A549 (cell line): ENCODE data around the gene SFT2D1. TPM values are rescaled to one million over a fixed set of nuclear protein-coding genes. Genes with fewer than 3 reads are reported as not detected.

ENCODE experiments used
- ATAC-seq, 2 experiments: fragments of 200-7000 bp in 1 of 2; fragments of >200 bp in 1 of 2; cut with Nextera tagmentation in 1 of 2; cut with Tn5 transposase in 1 of 2; 3 replicates each; pipeline versions ENCODE4 v1.8.0 to v1.9.1; 2018 to 2020; ENCODE audit warnings: mild to moderate bottlenecking in 1 of 2, moderate library complexity in 1 of 2
- CTCF ChIA-PET: fragments of 300-600 bp; sonication (Branson Sonifier 250); formaldehyde crosslinking; extraction: SDS; loops from one replicate; lab custom pipeline; 2021; ENCODE audit warnings: antibody characterized with exemption, inconsistent platforms; lab: Yijun Ruan, JAX
- POLR2A ChIA-PET: fragments of 350-600 bp; formaldehyde crosslinking; extraction: SDS; loops from one replicate; lab custom pipeline; 2021; ENCODE audit warnings: antibody characterized with exemption, inconsistent platforms; lab: Yijun Ruan, JAX
- DNase-seq, 2 experiments: peaks; one replicate each; pipeline versions ENCODE4 v3.0.0 to v3.0.0-alpha.2; 2011 to 2016; ENCODE audit warnings: low read depth in 1 of 2, low spot score in 1 of 2
- FAIRE-seq: peaks from 2 replicates; lab custom pipeline; 2011; peaks lifted over from hg19 to GRCh38; lab: Jason Lieb, UNC
- H3K27ac ChIP-seq, 2 experiments: fragments of >200 bp; sonication (Bioruptor Twin); formaldehyde crosslinking; 3 replicates each; pipeline ENCODE4 v1.5.1; 2016 to 2017
- H3K4me1 ChIP-seq: fragments of >200 bp; sonication (Bioruptor Twin); formaldehyde crosslinking; 3 replicates; pipeline ENCODE4 v1.6.1; 2016
- H3K4me2 ChIP-seq: fragments of >200 bp; sonication (Bioruptor Twin); formaldehyde crosslinking; 3 replicates; pipeline ENCODE4 v1.6.1; 2016
- H3K4me3 ChIP-seq: fragments of >200 bp; sonication (Bioruptor Twin); formaldehyde crosslinking; 3 replicates; pipeline ENCODE4 v1.5.1; 2016
- H3K9me3 ChIP-seq: fragments of >200 bp; sonication (Bioruptor Twin); formaldehyde crosslinking; 3 replicates; pipeline ENCODE4 v1.6.1; 2016
- CEBPB ChIP-seq, 2 experiments: fragments of >200 bp in 1 of 2; sonication (Bioruptor Twin) in 1 of 2; formaldehyde crosslinking in 1 of 2; IDR thresholded peaks; 2 replicates each; pipeline ENCODE4 v1.6.1; 2012 to 2016
- EHF ChIP-seq: fragments of 250-450 bp; sonication (Bioruptor Pico); IDR thresholded peaks from 2 replicates; pipeline ENCODE4 v1.5.0; 2020; ENCODE audit warnings: mild to moderate bottlenecking
- GATA3 ChIP-seq: IDR thresholded peaks from 2 replicates; pipeline ENCODE4 v1.6.1; 2012; ENCODE audit warnings: borderline replicate concordance
- HOXB13 ChIP-seq: fragments of 250-450 bp; sonication (Bioruptor Pico); IDR thresholded peaks from 2 replicates; pipeline ENCODE4 v1.5.0; 2020; ENCODE audit warnings: low read depth, mild to moderate bottlenecking, moderate library complexity
- JUN ChIP-seq, 2 experiments: fragments of >200 bp; sonication (Bioruptor Twin); formaldehyde crosslinking; IDR thresholded peaks; 2 replicates in 1 of 2; 3 replicates in 1 of 2; pipeline ENCODE4 v1.6.1; 2016 to 2017
- KDM1A ChIP-seq: fragments of 200-600 bp; sonication (generic); IDR thresholded peaks from 2 replicates; pipeline ENCODE4 v1.6.1; 2016; ENCODE audit warnings: low read depth, mild to moderate bottlenecking
- MAZ ChIP-seq: fragments of 150-350 bp; IDR thresholded peaks from 2 replicates; pipeline ENCODE4 v1.6.1; 2014; ENCODE audit warnings: antibody characterized with exemption, low read depth, low read length, borderline replicate concordance
- MYC ChIP-seq: IDR thresholded peaks from 2 replicates; pipeline ENCODE4 v1.6.1; 2012; ENCODE audit warnings: mild to moderate bottlenecking, inconsistent platforms, low read length, improper control_type of control experiment, borderline replicate concordance
- POLR2A ChIP-seq: IDR thresholded peaks from 2 replicates; pipeline ENCODE4 v1.6.1; 2012; ENCODE audit warnings: mild to moderate bottlenecking, low read length
- RCOR1 ChIP-seq: fragments of 150-350 bp; IDR thresholded peaks from 2 replicates; pipeline ENCODE4 v1.6.1; 2014; ENCODE audit warnings: antibody characterized with exemption, low read length, low read depth
- RFX5 ChIP-seq: fragments of 450-650 bp; IDR thresholded peaks from 2 replicates; pipeline ENCODE4 v1.7.1; 2014; ENCODE audit warnings: antibody characterized with exemption, mild to moderate bottlenecking, moderate library complexity
- TFCP2L1 ChIP-seq: fragments of 250-450 bp; sonication (Bioruptor Pico); IDR thresholded peaks from 2 replicates; pipeline ENCODE4 v1.5.0; 2021; ENCODE audit warnings: mild to moderate bottlenecking
- TP53 ChIP-seq: fragments of 250-450 bp; sonication (Bioruptor Pico); IDR thresholded peaks from 2 replicates; pipeline ENCODE4 v1.5.0; 2021; ENCODE audit warnings: mild to moderate bottlenecking, moderate library complexity
- ZNF302 ChIP-seq: fragments of 250-450 bp; sonication (Bioruptor Pico); IDR thresholded peaks from 2 replicates; pipeline ENCODE4 v1.9.0; 2021; ENCODE audit warnings: inconsistent platforms, mild to moderate bottlenecking, moderate library complexity
- WGBS: methylation state at CpG from one replicate; pipeline ENCODE4 v1.1.6; 2017; ENCODE audit errors: missing lambda C conversion rate; 5-methylcytosine and 5-hydroxymethylcytosine counted together
- polyA plus RNA-seq, 4 experiments: library from polyadenylated mRNA; depleted of rRNA in 3 of 4; stranded (reverse); fragments of >200 nt; fragmentation: RNase III in 1 of 4; extraction: RNeasy Plus Mini Kit Qiagen cat#74134 plus additional on column Dnase treatment in 1 of 4; gene quantifications; 2 replicates in 3 of 4; 3 replicates in 1 of 4; pipeline ENCODE4 v1.2.3, GENCODE V29; 2011 to 2017
- TF ChIP-seq, protein P1 (sequence below): fragments of 250-450 bp; sonication (Bioruptor Pico); IDR thresholded peaks from 2 replicates; pipeline ENCODE4 v1.5.0; 2020; ENCODE audit warnings: low read depth, mild to moderate bottlenecking, moderate library complexity
- TF ChIP-seq, protein P2 (sequence below): fragments of >200 bp; sonication (Bioruptor Twin); formaldehyde crosslinking; IDR thresholded peaks from 3 replicates; pipeline ENCODE4 v1.5.1; 2016
- TF ChIP-seq, protein P3 (sequence below): fragments of 200-600 bp; sonication (generic); IDR thresholded peaks from 2 replicates; pipeline ENCODE4 v1.6.1; 2016; ENCODE audit warnings: antibody characterized with exemption, mild to moderate bottlenecking, moderate library complexity
- TF ChIP-seq, protein P4 (sequence below): fragments of 150-350 bp; IDR thresholded peaks from 2 replicates; pipeline ENCODE4 v1.6.1; 2014; ENCODE audit warnings: low read depth, mild to moderate bottlenecking, low read length
- TF ChIP-seq, protein P5 (sequence below): fragments of 250-450 bp; sonication (Bioruptor Pico); IDR thresholded peaks from 2 replicates; pipeline ENCODE4 v1.5.0; 2021; ENCODE audit warnings: mild to moderate bottlenecking, moderate library complexity, borderline replicate concordance

Gene SFT2D1
- polyA plus RNA-seq, 2 of the 4 experiments (the other 2 are of a cell fraction), result 48.1 to 74.4 TPM

GRCh38 chr6:166333172-166333995, 9.0 kb downstream of the SFT2D1 start:
- ChIA-PET POLR2A (no interaction called here), CTCF (interaction anchor here (1.0 kb wide), 1 partner anchor 52 kb away, joined by 3 read pairs; no protein-coding TSS in a partner anchor)
- WGBS, result 94% methylated on average over 23 of the region's 23 CpGs
- H3K4me3 ChIP-seq, result no peak overlapping the region
- H3K4me1 ChIP-seq, result no peaks in the 10 kb centered on the region; the same call in 2 of the 3 replicates
- DNase-seq (no peak), FAIRE-seq (no peak), ATAC-seq (no peak)
- H3K9me3 ChIP-seq, result no peaks in the 10 kb centered on the region
- TF ChIP-seq RCOR1 (no peak), MYC (no peak), JUN (IDR thresholded peaks at IDR 0.05) (no peak), TP53 (CRISPR knock-in tag) (no peak), TFCP2L1 (no peak), GATA3 (no peak), EHF (no peak), RFX5 (no peak), MAZ (no peak), KDM1A (no peak), ZNF302 (CRISPR knock-in tag) (no peak), CEBPB (IDR thresholded peaks at IDR 0.05) (no peak), HOXB13 (CRISPR knock-in tag) (no peak), POLR2A (no peak)
- TF ChIP-seq, protein P1, sequence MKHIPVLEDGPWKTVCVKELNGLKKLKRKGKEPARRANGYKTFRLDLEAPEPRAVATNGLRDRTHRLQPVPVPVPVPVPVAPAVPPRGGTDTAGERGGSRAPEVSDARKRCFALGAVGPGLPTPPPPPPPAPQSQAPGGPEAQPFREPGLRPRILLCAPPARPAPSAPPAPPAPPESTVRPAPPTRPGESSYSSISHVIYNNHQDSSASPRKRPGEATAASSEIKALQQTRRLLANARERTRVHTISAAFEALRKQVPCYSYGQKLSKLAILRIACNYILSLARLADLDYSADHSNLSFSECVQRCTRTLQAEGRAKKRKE (CRISPR knock-in tag), result no peak
- TF ChIP-seq, protein P2, sequence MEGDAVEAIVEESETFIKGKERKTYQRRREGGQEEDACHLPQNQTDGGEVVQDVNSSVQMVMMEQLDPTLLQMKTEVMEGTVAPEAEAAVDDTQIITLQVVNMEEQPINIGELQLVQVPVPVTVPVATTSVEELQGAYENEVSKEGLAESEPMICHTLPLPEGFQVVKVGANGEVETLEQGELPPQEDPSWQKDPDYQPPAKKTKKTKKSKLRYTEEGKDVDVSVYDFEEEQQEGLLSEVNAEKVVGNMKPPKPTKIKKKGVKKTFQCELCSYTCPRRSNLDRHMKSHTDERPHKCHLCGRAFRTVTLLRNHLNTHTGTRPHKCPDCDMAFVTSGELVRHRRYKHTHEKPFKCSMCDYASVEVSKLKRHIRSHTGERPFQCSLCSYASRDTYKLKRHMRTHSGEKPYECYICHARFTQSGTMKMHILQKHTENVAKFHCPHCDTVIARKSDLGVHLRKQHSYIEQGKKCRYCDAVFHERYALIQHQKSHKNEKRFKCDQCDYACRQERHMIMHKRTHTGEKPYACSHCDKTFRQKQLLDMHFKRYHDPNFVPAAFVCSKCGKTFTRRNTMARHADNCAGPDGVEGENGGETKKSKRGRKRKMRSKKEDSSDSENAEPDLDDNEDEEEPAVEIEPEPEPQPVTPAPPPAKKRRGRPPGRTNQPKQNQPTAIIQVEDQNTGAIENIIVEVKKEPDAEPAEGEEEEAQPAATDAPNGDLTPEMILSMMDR, result no peak
- TF ChIP-seq, protein P3, sequence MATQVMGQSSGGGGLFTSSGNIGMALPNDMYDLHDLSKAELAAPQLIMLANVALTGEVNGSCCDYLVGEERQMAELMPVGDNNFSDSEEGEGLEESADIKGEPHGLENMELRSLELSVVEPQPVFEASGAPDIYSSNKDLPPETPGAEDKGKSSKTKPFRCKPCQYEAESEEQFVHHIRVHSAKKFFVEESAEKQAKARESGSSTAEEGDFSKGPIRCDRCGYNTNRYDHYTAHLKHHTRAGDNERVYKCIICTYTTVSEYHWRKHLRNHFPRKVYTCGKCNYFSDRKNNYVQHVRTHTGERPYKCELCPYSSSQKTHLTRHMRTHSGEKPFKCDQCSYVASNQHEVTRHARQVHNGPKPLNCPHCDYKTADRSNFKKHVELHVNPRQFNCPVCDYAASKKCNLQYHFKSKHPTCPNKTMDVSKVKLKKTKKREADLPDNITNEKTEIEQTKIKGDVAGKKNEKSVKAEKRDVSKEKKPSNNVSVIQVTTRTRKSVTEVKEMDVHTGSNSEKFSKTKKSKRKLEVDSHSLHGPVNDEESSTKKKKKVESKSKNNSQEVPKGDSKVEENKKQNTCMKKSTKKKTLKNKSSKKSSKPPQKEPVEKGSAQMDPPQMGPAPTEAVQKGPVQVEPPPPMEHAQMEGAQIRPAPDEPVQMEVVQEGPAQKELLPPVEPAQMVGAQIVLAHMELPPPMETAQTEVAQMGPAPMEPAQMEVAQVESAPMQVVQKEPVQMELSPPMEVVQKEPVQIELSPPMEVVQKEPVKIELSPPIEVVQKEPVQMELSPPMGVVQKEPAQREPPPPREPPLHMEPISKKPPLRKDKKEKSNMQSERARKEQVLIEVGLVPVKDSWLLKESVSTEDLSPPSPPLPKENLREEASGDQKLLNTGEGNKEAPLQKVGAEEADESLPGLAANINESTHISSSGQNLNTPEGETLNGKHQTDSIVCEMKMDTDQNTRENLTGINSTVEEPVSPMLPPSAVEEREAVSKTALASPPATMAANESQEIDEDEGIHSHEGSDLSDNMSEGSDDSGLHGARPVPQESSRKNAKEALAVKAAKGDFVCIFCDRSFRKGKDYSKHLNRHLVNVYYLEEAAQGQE, result no peak
- TF ChIP-seq, protein P4, sequence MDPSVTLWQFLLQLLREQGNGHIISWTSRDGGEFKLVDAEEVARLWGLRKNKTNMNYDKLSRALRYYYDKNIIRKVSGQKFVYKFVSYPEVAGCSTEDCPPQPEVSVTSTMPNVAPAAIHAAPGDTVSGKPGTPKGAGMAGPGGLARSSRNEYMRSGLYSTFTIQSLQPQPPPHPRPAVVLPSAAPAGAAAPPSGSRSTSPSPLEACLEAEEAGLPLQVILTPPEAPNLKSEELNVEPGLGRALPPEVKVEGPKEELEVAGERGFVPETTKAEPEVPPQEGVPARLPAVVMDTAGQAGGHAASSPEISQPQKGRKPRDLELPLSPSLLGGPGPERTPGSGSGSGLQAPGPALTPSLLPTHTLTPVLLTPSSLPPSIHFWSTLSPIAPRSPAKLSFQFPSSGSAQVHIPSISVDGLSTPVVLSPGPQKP, result no peak
- TF ChIP-seq, protein P5, sequence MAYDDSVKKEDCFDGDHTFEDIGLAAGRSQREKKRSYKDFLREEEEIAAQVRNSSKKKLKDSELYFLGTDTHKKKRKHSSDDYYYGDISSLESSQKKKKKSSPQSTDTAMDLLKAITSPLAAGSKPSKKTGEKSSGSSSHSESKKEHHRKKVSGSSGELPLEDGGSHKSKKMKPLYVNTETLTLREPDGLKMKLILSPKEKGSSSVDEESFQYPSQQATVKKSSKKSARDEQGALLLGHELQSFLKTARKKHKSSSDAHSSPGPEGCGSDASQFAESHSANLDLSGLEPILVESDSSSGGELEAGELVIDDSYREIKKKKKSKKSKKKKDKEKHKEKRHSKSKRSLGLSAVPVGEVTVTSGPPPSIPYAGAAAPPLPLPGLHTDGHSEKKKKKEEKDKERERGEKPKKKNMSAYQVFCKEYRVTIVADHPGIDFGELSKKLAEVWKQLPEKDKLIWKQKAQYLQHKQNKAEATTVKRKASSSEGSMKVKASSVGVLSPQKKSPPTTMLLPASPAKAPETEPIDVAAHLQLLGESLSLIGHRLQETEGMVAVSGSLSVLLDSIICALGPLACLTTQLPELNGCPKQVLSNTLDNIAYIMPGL, result no peak
- no peak overlapping the region for H3K4me2 ChIP-seq
- no peak overlapping the region for H3K27ac ChIP-seq
